Stomach (tissue), 4 donors: ENCODE data around the gene RBM44.

ENCODE experiments used
- EP300 ChIP-seq: sonication (generic); formaldehyde crosslinking; IDR thresholded peaks from one replicate; pipeline ENCODE4 v1.6.1; 2017; ENCODE audit warnings: antibody characterized with exemption
- POLR2A ChIP-seq, 4 donors: fragments of 450-650 bp; IDR thresholded peaks; one replicate each; pipeline ENCODE4 v1.6.1; 2016; ENCODE audit warnings: antibody characterized with exemption in 4 of 4, control low read depth in 2 of 4, mild to moderate bottlenecking in 1 of 4, moderate library complexity in 1 of 4
- POLR2AphosphoS5 ChIP-seq, 3 donors: sonication (generic); formaldehyde crosslinking; IDR thresholded peaks; one replicate each; pipeline ENCODE4 v1.6.1; 2016; ENCODE audit warnings: antibody characterized with exemption in 3 of 3
- TF ChIP-seq, protein P1 (sequence below), 7 experiments: fragments of 450-650 bp in 4 of 7; fragments of 200-600 bp in 3 of 7; sonication (generic) in 3 of 7; IDR thresholded peaks; one replicate each; pipeline ENCODE4 v1.5.1; 2016 to 2019; ENCODE audit warnings: antibody characterized with exemption in 7 of 7, control low read depth in 2 of 7, mild to moderate bottlenecking in 1 of 7

GRCh38 chr2:237869343-237870102, 70.9 kb downstream of the RBM44 start:
- TF ChIP-seq EP300 (no peak), POLR2AphosphoS5 (IDR thresholded peaks at IDR 0.05) (no peak), POLR2A (IDR thresholded peaks at IDR 0.05) (no peak)
- TF ChIP-seq, protein P1, sequence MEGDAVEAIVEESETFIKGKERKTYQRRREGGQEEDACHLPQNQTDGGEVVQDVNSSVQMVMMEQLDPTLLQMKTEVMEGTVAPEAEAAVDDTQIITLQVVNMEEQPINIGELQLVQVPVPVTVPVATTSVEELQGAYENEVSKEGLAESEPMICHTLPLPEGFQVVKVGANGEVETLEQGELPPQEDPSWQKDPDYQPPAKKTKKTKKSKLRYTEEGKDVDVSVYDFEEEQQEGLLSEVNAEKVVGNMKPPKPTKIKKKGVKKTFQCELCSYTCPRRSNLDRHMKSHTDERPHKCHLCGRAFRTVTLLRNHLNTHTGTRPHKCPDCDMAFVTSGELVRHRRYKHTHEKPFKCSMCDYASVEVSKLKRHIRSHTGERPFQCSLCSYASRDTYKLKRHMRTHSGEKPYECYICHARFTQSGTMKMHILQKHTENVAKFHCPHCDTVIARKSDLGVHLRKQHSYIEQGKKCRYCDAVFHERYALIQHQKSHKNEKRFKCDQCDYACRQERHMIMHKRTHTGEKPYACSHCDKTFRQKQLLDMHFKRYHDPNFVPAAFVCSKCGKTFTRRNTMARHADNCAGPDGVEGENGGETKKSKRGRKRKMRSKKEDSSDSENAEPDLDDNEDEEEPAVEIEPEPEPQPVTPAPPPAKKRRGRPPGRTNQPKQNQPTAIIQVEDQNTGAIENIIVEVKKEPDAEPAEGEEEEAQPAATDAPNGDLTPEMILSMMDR (IDR thresholded peaks at IDR 0.05): no peak
